GM23338 (cell line): ENCODE data around the gene HCN2. TPM values are rescaled to one million over a fixed set of nuclear protein-coding genes. Genes with fewer than 3 reads are reported as not detected.

Experiments used
- ATAC-seq: fragments of 200-7000 bp; cut with Tn5 transposase; 3 replicates; pipeline ENCODE4 v1.9.1; 2020
- DNase-seq: peaks from one replicate; pipeline ENCODE4 v3.0.0-alpha.2; 2015; ENCODE audit warnings: low spot score
- H2AFZ ChIP-seq: fragments of 200-600 bp; sonication (generic); 2 replicates; pipeline ENCODE4 v1.8.0; 2016; ENCODE audit warnings: antibody characterized with exemption, mild to moderate bottlenecking, moderate library complexity
- H3F3A ChIP-seq: fragments of 200-600 bp; sonication (generic); replicated peaks from 2 replicates; pipeline ENCODE4 v1.8.0; 2017; ENCODE audit warnings: antibody characterized with exemption, mixed run types, low read depth
- H3K27ac ChIP-seq: fragments of 200-600 bp; sonication (generic); 2 replicates; pipeline ENCODE4 v1.6.1; 2016; ENCODE audit warnings: low read depth
- H3K27me3 ChIP-seq: fragments of 200-600 bp; sonication (generic); 2 replicates; pipeline ENCODE4 v1.8.0; 2016; ENCODE audit warnings: mild to moderate bottlenecking, mixed run types, moderate library complexity; ENCODE audit not compliant: insufficient read depth
- H3K36me3 ChIP-seq: fragments of 200-600 bp; sonication (generic); 2 replicates; pipeline ENCODE4 v1.8.0; 2016; ENCODE audit warnings: mild to moderate bottlenecking; ENCODE audit not compliant: insufficient read depth
- H3K4me1 ChIP-seq: fragments of 200-600 bp; sonication (generic); 2 replicates; pipeline ENCODE4 v1.8.0; 2016; ENCODE audit warnings: mild to moderate bottlenecking, moderate library complexity; ENCODE audit not compliant: insufficient read depth
- H3K4me2 ChIP-seq: fragments of 200-600 bp; sonication (generic); 2 replicates; pipeline ENCODE4 v1.7.1; 2017; ENCODE audit warnings: mixed run types
- H3K4me3 ChIP-seq: fragments of 200-600 bp; sonication (generic); 2 replicates; pipeline ENCODE4 v1.6.1; 2016; ENCODE audit warnings: mixed run types
- H3K79me2 ChIP-seq: fragments of 200-600 bp; sonication (generic); replicated peaks from 2 replicates; pipeline ENCODE4 v1.8.0; 2017; ENCODE audit warnings: mild to moderate bottlenecking; ENCODE audit not compliant: insufficient read depth
- H3K9me2 ChIP-seq: fragments of 200-600 bp; sonication (generic); 2 replicates; pipeline ENCODE4 v1.8.0; 2017; ENCODE audit not compliant: insufficient read depth
- H4K20me1 ChIP-seq: fragments of 200-600 bp; sonication (generic); replicated peaks from 2 replicates; pipeline ENCODE4 v1.8.0; 2017; ENCODE audit warnings: mild to moderate bottlenecking; ENCODE audit not compliant: insufficient read depth
- H3K27ac Mint-ChIP-seq: 2 replicates; pipeline ENCODE4 v1.8.0; 2020; ENCODE audit warnings: inconsistent platforms, mild to moderate bottlenecking, moderate library complexity, mixed read lengths
- H3K27me3 Mint-ChIP-seq: 3 replicates; pipeline ENCODE4 v1.8.0; 2022; ENCODE audit warnings: low read depth, mild to moderate bottlenecking, moderate library complexity, mixed read lengths, inconsistent platforms; ENCODE audit not compliant: insufficient read depth, poor library complexity
- H3K36me3 Mint-ChIP-seq: 3 replicates; pipeline ENCODE4 v1.8.0; 2021; ENCODE audit warnings: low read depth, mild to moderate bottlenecking, inconsistent platforms, moderate library complexity, mixed read lengths
- H3K4me1 Mint-ChIP-seq: 3 replicates; pipeline ENCODE4 v1.8.0; 2020; ENCODE audit warnings: mild to moderate bottlenecking, inconsistent platforms, mixed read lengths
- H3K4me3 Mint-ChIP-seq: 3 replicates; pipeline ENCODE4 v1.8.0; 2021; ENCODE audit warnings: moderate library complexity, mild to moderate bottlenecking, inconsistent platforms, mixed read lengths
- H3K9me3 Mint-ChIP-seq: 3 replicates; pipeline ENCODE4 v1.8.0; 2020; ENCODE audit warnings: moderate library complexity, mild to moderate bottlenecking, inconsistent platforms, mixed read lengths
- CREB1 ChIP-seq: fragments of 250-450 bp; sonication (Bioruptor Pico); IDR thresholded peaks from 2 replicates; pipeline ENCODE4 v1.5.0; 2020; ENCODE audit warnings: low read depth, mild to moderate bottlenecking, moderate library complexity
- EZH2 ChIP-seq: fragments of 200-600 bp; sonication (generic); IDR thresholded peaks from one replicate; pipeline ENCODE4 v1.8.0; 2017; ENCODE audit warnings: antibody characterized with exemption, mild to moderate bottlenecking, low read depth; ENCODE audit not compliant: unreplicated experiment
- EZH2phosphoT487 ChIP-seq: fragments of 200-600 bp; sonication (generic); IDR thresholded peaks from one replicate; pipeline ENCODE4 v1.8.1; 2018; ENCODE audit warnings: antibody characterized with exemption; ENCODE audit not compliant: unreplicated experiment
- JUNB ChIP-seq: IDR thresholded peaks from one replicate; pipeline ENCODE4 v1.6.1; 2016; ENCODE audit warnings: antibody characterized with exemption; ENCODE audit not compliant: unreplicated experiment
- NANOG ChIP-seq: IDR thresholded peaks from 2 replicates; pipeline ENCODE4 v1.6.1; 2016; ENCODE audit warnings: antibody characterized with exemption, borderline replicate concordance
- POLR2AphosphoS5 ChIP-seq: IDR thresholded peaks from 2 replicates; pipeline ENCODE4 v1.6.1; 2016; ENCODE audit warnings: antibody characterized with exemption, low read depth
- REST ChIP-seq: IDR thresholded peaks from one replicate; pipeline ENCODE4 v1.6.1; 2018; ENCODE audit warnings: antibody characterized with exemption; ENCODE audit not compliant: unreplicated experiment
- STAT1 ChIP-seq: IDR thresholded peaks from one replicate; pipeline ENCODE4 v1.6.1; 2016; ENCODE audit warnings: antibody characterized with exemption; ENCODE audit not compliant: unreplicated experiment
- ZNF114 ChIP-seq: fragments of 250-450 bp; sonication (Bioruptor Pico); IDR thresholded peaks from 2 replicates; pipeline ENCODE4 v1.5.0; 2020; ENCODE audit warnings: mild to moderate bottlenecking, moderate library complexity
- ZNF331 ChIP-seq: fragments of 250-450 bp; sonication (Bioruptor Pico); IDR thresholded peaks from 2 replicates; pipeline ENCODE4 v1.5.0; 2020; ENCODE audit warnings: low read depth, mild to moderate bottlenecking, moderate library complexity
- ZNF462 ChIP-seq: fragments of 250-450 bp; sonication (Bioruptor Pico); IDR thresholded peaks from 2 replicates; pipeline ENCODE4 v1.5.0; 2020; ENCODE audit warnings: mild to moderate bottlenecking, moderate library complexity
- polyA plus RNA-seq: library from polyadenylated mRNA; unstranded; fragments of >200 nt; fragmentation: Nextera tagmentation; extraction: Ambion mirVana; gene quantifications from 2 replicates; pipeline ENCODE4 v1.2.1, GENCODE V29; 2016
- total RNA-seq: library from RNA; depleted of rRNA; stranded (reverse); fragments of >200 nt; shearing (Covaris generic); gene quantifications from 2 replicates; pipeline ENCODE4 v1.2.3, GENCODE V29; 2014
- TF ChIP-seq, protein P1 (sequence below), 2 experiments: fragments of 200-600 bp in 1 of 2; sonication (generic) in 1 of 2; conservative IDR thresholded peaks; 2 replicates each; pipeline versions ENCODE4 v1.5.1 to v1.6.1; 2016 to 2017; ENCODE audit warnings: antibody characterized with exemption in 2 of 2, low read depth in 2 of 2, mild to moderate bottlenecking in 2 of 2, moderate library complexity in 1 of 2
- TF ChIP-seq, protein P2 (sequence below): IDR thresholded peaks from 2 replicates; pipeline ENCODE4 v1.6.1; 2016; ENCODE audit warnings: antibody characterized with exemption

Gene HCN2
- total and polyA plus RNA-seq, 2 experiments from 2014 or later = 0.06 to 2.9 TPM

GRCh38 chr19:570937-571565, 18.6 kb upstream of the HCN2 start:
- H3K9me3 Mint-ChIP-seq = peaks cover 22% of the 10 kb centered on the region
- Histone ChIP-seq H3K27ac (peak overlapping the region; percentile 97), H3K4me3 (peak overlapping the region; percentile 96), H3K4me1 (peaks cover 18% of the 10 kb centered on the region), H3F3A (peaks cover 15% of the 10 kb centered on the region), H4K20me1 (peaks cover 22% of the 10 kb centered on the region), H3K9me2 (no peaks in the 10 kb centered on the region), H3K4me2 (peak overlapping the region; percentile 89), H2AFZ (peak overlapping the region; percentile 14; the same call in 1 of the 2 replicates), H3K27me3 (no peaks in the 10 kb centered on the region), H3K36me3 (no peaks in the 10 kb centered on the region), H3K79me2 (peaks cover 36% of the 10 kb centered on the region)
- peak; percentile 77 for DNase-seq
- peaks cover 27% of the 10 kb centered on the region for H3K4me1 Mint-ChIP-seq
- peak overlapping the region; percentile 95 for H3K27ac Mint-ChIP-seq
- H3K4me3 Mint-ChIP-seq = peak overlapping the region; percentile 83
- H3K36me3 Mint-ChIP-seq = peaks cover 43% of the 10 kb centered on the region
- TF ChIP-seq ZNF331 (CRISPR knock-in tag) = no peak
- TF ChIP-seq ZNF462 (CRISPR knock-in tag) = no peak
- no peak for TF ChIP-seq REST
- TF ChIP-seq, protein P1, sequence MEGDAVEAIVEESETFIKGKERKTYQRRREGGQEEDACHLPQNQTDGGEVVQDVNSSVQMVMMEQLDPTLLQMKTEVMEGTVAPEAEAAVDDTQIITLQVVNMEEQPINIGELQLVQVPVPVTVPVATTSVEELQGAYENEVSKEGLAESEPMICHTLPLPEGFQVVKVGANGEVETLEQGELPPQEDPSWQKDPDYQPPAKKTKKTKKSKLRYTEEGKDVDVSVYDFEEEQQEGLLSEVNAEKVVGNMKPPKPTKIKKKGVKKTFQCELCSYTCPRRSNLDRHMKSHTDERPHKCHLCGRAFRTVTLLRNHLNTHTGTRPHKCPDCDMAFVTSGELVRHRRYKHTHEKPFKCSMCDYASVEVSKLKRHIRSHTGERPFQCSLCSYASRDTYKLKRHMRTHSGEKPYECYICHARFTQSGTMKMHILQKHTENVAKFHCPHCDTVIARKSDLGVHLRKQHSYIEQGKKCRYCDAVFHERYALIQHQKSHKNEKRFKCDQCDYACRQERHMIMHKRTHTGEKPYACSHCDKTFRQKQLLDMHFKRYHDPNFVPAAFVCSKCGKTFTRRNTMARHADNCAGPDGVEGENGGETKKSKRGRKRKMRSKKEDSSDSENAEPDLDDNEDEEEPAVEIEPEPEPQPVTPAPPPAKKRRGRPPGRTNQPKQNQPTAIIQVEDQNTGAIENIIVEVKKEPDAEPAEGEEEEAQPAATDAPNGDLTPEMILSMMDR (conservative IDR thresholded peaks at IDR 0.05; ENCODE audit: low read depth in 2 of 2) = no peak
- no peak for TF ChIP-seq EZH2phosphoT487
- TF ChIP-seq, protein P2, sequence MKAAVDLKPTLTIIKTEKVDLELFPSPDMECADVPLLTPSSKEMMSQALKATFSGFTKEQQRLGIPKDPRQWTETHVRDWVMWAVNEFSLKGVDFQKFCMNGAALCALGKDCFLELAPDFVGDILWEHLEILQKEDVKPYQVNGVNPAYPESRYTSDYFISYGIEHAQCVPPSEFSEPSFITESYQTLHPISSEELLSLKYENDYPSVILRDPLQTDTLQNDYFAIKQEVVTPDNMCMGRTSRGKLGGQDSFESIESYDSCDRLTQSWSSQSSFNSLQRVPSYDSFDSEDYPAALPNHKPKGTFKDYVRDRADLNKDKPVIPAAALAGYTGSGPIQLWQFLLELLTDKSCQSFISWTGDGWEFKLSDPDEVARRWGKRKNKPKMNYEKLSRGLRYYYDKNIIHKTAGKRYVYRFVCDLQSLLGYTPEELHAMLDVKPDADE = no peak
- no peak for TF ChIP-seq STAT1
- TF ChIP-seq JUNB = no peak
- no peak for TF ChIP-seq POLR2AphosphoS5
- TF ChIP-seq NANOG = no peak
- no peak for TF ChIP-seq EZH2
- no peak for TF ChIP-seq ZNF114 (CRISPR knock-in tag)
- TF ChIP-seq CREB1 (CRISPR knock-in tag) = no peak
- peak; percentile 8 for ATAC-seq
- peaks cover 36% of the 10 kb centered on the region for H3K27me3 Mint-ChIP-seq
